HG02571 (cell line): ENCODE data around the gene CYTH2.

Experiments
- ATAC-seq: cut with Tn5 transposase; IDR thresholded peaks from one replicate; pipeline ENCODE4 v1.9.1; 2021; ENCODE audit warnings: mild to moderate bottlenecking, moderate library complexity; ENCODE audit not compliant: unreplicated experiment

Gene CYTH2

GRCh38 chr19:48469289-48469881 is at the start of gene CYTH2:
Gene CYTH2, plus strand, starts transcription at chr19:48469369. Its CDS starts 139 bp downstream, at chr19:48469508.
- ATAC-seq = peak; percentile 22

DNA sequence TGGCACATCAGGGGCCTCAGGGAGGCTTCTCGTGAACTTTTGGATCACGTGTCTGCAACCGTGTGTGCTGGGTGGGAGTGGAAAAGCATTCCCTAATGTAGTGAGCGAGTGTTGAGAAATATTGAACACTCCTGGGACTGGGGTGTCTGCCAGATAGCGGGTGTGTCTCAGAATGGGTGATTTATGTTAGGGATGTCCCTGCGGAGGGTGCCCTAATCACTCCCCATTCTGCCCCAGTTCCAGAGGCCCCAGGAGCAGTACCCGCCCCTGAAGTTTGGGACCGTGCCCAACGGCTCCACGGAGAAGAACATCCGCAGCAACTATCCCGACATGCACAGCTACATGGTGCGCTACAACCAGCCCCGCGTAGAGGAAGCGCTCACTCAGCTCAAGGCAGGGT is 47.6 kb upstream of the CYTH2 start:
- no peak for ATAC-seq

- no peak for ATAC-seq
Measured at GRCh38 chr19:48424694-48425219, 44.4 kb upstream of the CYTH2 start.

DNA sequence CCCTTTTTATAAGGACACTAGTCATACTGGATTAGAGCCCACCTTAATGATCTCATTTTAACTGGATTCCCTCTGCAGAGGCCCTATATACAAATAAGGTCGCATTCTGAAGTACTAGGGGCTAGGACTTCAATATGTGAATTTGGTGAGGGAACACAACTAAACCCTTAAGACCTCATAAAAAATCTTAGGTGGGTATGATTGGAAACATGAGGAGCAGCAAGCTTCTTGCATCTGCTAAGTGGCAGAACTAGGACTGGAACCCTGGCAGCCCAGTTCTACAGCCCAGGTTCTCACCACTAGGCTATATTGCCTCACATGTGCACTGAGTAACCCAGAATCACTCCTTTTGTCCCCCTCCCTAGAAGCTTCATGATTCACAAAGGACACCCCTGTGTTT is 40.5 kb upstream of the CYTH2 start:
- no peak for ATAC-seq

- no peak for ATAC-seq
Measured at GRCh38 chr19:48433337-48433736, 35.8 kb upstream of the CYTH2 start.

- no peak for ATAC-seq
Measured at GRCh38 chr19:48436586-48436985, 32.6 kb upstream of the CYTH2 start.

DNA sequence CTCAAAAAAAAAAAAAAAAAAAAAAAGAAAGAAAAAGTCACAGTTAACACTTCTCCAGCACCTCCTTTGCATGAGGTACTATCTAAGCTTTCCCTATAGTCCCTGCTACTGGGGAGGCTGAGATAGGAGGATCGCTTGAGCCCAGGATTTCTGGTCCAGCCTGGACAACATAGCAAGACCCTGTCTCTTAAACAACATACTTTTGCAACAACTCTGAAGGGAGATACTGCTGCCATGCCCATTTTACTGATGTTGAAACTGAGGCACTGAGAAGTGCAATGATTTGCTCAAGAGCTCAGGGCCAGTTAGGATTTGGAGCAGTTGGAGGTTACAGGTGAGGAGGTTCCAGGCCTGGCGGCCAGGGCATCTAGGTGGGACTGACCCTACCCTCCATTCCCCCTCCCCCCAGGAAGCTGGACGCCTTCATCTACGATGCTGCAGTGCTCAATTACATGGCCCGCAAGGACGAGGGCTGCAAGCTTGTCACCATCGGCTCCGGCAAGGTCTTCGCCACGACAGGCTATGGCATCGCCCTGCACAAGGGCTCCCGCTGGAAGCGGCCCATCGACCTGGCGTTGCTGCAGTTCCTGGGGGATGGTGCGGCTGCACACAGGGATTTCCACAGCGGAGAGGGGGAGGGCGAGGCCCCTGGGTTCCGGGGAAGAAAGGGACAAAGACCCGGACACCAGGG is 27.7 kb upstream of the CYTH2 start:
- no peak for ATAC-seq

GRCh38 chr19:48442116-48443035 is 26.8 kb upstream of the CYTH2 start:
- ATAC-seq = no peak

DNA sequence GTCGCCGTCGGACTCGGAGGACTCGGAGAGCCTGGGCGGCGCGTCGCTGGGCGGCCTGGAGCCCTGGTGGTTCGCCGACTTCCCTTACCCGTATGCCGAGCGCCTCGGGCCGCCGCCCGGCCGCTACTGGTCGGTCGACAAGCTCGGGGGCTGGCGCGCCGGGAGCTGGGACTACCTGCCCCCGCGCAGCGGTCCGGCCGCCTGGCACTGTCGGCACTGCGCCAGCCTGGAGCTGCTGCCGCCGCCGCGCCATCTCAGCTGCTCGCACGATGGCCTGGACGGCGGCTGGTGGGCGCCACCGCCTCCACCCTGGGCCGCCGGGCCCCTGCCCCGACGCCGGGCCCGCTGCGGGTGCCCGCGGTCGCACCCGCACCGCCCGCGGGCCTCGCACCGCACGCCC is 25.9 kb upstream of the CYTH2 start:
- no peak for ATAC-seq

DNA sequence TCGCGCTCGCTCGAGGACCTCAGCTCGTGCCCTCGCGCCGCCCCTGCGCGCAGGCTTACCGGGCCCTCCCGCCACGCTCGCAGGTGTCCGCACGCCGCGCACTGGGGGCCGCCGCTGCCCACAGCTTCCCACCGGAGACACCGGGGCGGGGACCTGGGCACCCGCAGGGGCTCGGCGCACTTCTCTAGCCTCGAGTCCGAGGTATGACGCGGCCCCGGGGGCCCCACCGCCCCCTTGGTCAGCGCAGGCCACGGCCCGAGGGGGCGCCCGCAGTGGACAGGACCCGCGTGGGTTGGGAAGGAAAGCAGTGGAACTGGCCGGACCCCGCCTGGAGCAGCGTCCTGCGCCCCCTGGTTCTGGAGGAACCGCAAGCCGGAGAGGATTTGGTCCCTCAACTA is 25.4 kb upstream of the CYTH2 start:
- ATAC-seq = no peak

DNA sequence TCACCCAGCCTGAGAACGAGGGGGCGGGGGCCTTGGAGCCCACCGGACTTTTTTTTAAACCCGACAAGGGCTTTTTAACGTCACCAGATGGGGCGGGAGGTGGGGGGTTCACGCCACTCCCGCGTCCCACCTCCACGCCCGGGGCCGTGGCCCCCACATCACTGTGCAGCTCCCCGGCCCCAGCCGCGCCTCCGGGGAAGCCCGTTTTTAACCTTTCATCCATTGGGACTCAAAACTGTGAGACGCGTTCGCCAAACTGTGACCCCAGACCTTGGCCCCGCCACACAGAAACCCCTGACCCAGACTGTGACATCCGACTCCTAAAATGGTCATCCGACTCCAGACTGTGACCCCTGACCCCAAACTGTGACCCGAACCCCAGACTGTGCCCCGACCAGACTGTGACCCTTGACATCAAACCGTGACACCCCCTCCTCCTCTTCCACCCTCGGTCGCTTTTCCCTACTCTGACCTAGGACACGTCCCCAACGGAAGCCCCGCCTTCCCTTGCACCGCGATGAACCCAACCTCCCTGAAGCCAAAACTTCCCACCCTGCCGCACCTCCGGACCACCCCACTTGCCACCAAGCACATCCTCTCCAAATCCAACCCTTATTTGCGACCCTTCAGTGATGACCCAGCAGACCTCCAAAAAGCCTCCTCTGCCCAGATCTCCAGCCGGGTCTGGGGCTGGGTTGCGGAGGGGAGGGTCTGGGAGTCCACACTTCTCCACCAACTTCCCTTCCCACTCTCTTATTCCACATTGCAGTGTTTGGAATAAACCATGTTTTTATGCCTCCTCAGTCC is 24.8 kb upstream of the CYTH2 start:
- no peak for ATAC-seq

GRCh38 chr19:48444936-48445200 is 24.3 kb upstream of the CYTH2 start:
- ATAC-seq = no peak

GRCh38 chr19:48445256-48445605 is 23.9 kb upstream of the CYTH2 start:
- peak; percentile 9 for ATAC-seq

DNA sequence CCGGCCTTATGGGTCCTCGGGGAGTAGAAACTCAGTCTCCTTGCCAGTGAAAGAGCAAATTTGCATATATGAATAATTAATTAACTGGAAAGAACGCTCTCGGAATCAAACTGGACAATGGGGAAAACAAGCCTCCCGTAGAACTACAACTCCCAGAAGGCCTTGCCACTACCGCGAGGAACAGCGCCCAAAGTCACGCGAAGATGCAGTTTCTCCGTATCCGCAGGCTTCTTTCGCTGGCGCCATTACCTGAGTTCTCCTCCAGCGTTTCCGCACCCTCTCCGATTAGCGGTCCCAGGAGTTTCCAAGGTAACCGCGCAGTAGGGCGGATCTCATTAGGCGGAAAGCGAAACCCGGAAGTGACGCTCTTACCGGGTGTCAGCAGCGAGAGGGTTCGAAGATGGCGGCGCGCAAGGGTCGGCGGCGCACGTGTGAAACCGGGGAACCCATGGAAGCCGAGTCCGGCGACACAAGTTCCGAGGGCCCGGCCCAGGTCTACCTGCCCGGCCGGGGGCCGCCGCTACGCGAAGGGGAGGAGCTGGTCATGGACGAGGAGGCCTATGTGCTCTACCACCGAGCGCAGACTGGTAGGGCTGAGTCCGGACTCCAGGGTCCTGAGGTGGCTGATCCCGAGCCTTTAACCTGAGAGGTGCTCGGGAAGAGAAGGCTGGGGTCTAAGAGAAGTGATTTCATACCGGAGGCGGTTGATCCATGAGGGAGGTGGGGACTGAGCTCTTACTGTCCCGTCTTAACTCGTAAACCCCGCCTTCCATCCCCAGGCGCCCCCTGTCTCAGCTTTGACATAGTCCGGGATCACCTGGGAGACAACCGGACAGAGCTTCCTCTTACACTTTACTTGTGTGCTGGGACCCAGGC is 23.3 kb upstream of the CYTH2 start, which contains the start of gene GRWD1:
Gene GRWD1, plus strand, starts transcription at position 378 of the 876 bp plus-strand sequence. Its CDS starts 23 bp downstream, at position 401.
- peak; percentile 79 for ATAC-seq

DNA sequence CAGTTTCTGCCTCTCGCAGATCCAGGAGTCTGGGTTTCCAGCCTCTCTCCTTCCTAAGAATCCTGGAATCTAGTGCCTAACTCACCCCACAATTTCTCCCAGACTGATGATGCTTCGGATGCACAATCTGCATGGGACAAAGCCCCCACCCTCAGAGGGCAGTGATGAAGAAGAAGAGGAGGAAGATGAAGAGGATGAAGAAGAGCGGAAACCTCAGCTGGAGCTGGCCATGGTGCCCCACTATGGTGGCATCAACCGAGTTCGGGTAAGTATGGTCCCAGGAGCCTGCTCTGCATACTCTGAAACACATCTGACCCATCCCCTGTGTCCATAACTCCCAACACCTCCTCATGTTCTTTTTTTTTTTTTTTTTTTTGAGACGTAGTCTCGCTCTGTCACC is 22.6 kb upstream of the CYTH2 start:
- no peak for ATAC-seq

GRCh38 chr19:48448563-48448962 is 20.6 kb upstream of the CYTH2 start:
- ATAC-seq = no peak

GRCh38 chr19:48450441-48450840 is 18.7 kb upstream of the CYTH2 start:
- no peak for ATAC-seq

DNA sequence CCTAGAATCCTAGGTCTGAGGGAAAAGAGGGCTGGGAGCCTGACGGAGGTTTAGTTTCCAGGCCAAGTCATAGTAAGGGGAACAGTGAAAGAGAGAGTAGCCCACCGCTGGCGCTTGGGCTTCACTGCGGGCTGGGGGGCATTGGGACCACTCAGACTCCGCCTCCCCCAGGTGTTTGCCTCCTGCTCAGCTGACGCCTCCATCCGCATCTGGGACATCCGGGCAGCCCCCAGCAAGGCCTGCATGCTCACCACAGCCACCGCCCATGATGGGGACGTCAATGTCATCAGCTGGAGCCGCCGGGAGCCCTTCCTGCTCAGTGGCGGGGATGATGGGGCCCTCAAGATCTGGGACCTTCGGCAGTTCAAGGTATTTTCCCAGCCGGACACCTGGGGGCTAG is 18.3 kb upstream of the CYTH2 start:
- no peak for ATAC-seq

DNA sequence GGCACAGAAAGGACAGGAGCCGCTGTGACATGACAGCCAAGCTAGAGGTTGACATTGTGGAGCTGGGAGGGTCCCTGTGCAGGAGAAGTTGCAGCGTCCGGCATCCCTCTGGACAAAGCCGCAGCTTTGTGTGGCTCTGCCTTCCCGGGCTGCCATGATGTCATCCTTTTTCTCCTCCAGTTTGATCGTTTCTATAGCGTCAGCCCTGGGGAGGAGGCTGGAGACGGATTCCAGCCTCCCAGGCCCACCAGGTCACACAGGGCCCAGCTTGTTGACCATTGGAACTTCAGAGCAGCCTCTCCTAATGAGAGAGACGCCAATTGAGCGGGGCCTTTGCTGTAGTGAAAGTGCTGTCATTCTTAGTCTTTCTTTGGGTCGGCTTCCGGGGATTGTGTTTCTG is 17.5 kb upstream of the CYTH2 start:
- no peak for ATAC-seq
